Ascending aorta (tissue), 2 donors: ENCODE measurements around the gene SLC25A21. TPM values are rescaled to one million over a fixed set of nuclear protein-coding genes. Genes with fewer than 3 reads are reported as not detected.

ENCODE experiments used
- DNase-seq, 2 donors: peaks; one replicate each; pipeline ENCODE4 v3.0.0-alpha.2; 2019; ENCODE audit warnings: low spot score in 2 of 2
- H3K27ac ChIP-seq, 2 donors: fragments of 200-600 bp; sonication (generic); one replicate each; pipeline ENCODE4 v1.5.1; 2016 to 2017; ENCODE audit warnings: mild to moderate bottlenecking in 1 of 2
- H3K27me3 ChIP-seq: fragments of 200-600 bp; sonication (generic); one replicate; pipeline ENCODE4 v1.5.1; 2017
- H3K36me3 ChIP-seq, 2 donors: fragments of 200-600 bp; sonication (generic); one replicate each; pipeline ENCODE4 v1.5.1; 2016
- H3K4me1 ChIP-seq, 2 donors: fragments of 200-600 bp; sonication (generic); one replicate each; pipeline ENCODE4 v1.5.1; 2016 to 2017; ENCODE audit warnings: mild to moderate bottlenecking in 1 of 2
- H3K4me3 ChIP-seq, 2 donors: fragments of 200-600 bp; sonication (generic); one replicate each; pipeline ENCODE4 v1.5.1; 2016 to 2017; ENCODE audit warnings: mild to moderate bottlenecking in 1 of 2
- H3K9me3 ChIP-seq, 2 donors: fragments of 200-600 bp; sonication (generic); one replicate each; pipeline ENCODE4 v1.5.1; 2016
- intact Hi-C: fragments of 100-400 bp; cut with DNase I; formaldehyde crosslinking; loops from one replicate; pipeline ENCODE4 v1.15.1; 2023
- total RNA-seq: library from RNA; depleted of rRNA; stranded (reverse); fragments of >200 nt; gene quantifications from one replicate; pipeline ENCODE4 v1.1.0, GENCODE V29; 2016
- TF ChIP-seq, protein P1 (sequence below), 3 experiments: fragments of 200-600 bp in 2 of 3; fragments of 450-650 bp in 1 of 3; sonication (generic) in 2 of 3; IDR thresholded peaks; one replicate each; pipeline ENCODE4 v1.5.1; 2016 to 2019; ENCODE audit warnings: antibody characterized with exemption in 3 of 3, mild to moderate bottlenecking in 1 of 3, moderate library complexity in 1 of 3

The SLC25A21 gene
- total RNA-seq, 1 donor from 2014 or later = not detected

DNA sequence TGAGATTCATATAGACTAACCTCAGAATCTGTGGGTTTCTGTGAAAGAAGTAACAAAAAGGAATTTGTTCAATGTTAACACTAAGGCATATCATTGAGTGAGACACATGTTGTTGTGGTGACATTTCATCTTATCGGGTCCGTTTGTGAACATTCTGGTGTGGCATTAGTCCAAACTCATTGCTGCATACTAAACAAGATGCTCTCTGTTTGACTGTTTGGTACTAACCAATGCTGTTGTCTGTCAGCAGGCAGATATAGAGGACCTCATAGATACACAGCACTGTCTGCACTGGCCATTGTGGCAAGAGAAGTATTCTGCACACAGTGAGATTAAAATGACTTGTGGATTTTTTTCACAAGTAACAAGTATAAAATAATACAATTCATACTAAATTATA is 41.2 kb downstream of the SLC25A21 start:
- H3K4me1 ChIP-seq = no peaks in the 10 kb centered on the region

DNA sequence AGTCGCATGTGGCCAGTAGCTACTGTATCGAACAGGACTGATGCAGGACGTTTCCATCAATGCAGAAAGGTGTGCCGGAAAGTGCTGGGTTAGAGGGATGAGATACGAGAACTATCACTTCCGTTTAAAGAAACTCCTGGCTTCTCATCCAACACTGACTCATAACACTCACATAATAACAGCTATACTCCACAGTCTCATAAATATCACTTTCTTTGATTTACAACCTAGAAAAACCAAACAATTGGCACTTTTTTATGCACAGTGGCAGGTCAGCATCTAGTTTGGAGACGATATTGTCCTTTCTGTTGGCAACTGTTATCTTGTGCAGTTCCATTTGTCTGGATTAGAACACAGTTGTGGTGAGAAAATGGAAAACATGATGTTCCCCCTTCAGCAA is 43.4 kb downstream of the SLC25A21 start:
- no peak for DNase-seq
- H3K9me3 ChIP-seq = no peaks in the 10 kb centered on the region
- no peak overlapping the region for H3K4me3 ChIP-seq
- no peaks in the 10 kb centered on the region for H3K4me1 ChIP-seq
- intact Hi-C loops = no loop called here
- TF ChIP-seq, protein P1, sequence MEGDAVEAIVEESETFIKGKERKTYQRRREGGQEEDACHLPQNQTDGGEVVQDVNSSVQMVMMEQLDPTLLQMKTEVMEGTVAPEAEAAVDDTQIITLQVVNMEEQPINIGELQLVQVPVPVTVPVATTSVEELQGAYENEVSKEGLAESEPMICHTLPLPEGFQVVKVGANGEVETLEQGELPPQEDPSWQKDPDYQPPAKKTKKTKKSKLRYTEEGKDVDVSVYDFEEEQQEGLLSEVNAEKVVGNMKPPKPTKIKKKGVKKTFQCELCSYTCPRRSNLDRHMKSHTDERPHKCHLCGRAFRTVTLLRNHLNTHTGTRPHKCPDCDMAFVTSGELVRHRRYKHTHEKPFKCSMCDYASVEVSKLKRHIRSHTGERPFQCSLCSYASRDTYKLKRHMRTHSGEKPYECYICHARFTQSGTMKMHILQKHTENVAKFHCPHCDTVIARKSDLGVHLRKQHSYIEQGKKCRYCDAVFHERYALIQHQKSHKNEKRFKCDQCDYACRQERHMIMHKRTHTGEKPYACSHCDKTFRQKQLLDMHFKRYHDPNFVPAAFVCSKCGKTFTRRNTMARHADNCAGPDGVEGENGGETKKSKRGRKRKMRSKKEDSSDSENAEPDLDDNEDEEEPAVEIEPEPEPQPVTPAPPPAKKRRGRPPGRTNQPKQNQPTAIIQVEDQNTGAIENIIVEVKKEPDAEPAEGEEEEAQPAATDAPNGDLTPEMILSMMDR (IDR thresholded peaks at IDR 0.05) = no peak
- no peaks in the 10 kb centered on the region for H3K36me3 ChIP-seq
- no peaks in the 10 kb centered on the region for H3K27me3 ChIP-seq
- H3K27ac ChIP-seq = no peak overlapping the region

More for the DNA sequence above, 41.2 kb downstream of the SLC25A21 start:
- Histone ChIP-seq H3K4me3 (no peak overlapping the region), H3K9me3 (no peaks in the 10 kb centered on the region), H3K36me3 (no peaks in the 10 kb centered on the region), H3K27me3 (no peaks in the 10 kb centered on the region), H3K27ac (no peak overlapping the region)
- intact Hi-C loops = no loop called here
- no peak for DNase-seq
- TF ChIP-seq, protein P1 (IDR thresholded peaks at IDR 0.05) = no peak

DNA sequence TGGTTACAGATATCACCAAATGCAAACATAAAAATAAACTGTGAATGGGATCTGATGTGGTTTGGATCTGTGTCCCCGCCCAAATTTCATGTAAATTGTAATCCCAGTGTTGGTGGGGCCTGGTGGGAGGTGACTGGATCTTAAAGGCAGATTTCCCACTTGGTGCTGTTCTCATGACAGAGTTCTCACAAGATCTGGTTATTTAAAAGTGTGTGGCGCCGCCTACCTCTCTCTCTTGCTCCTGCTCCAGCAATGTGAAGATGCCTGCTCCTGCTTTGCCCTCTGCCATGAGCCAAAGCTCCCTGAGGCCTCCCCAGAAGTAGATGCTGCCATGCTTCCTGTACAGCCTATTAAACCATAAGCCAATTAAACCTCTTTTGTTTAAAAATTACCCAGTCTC is 47.8 kb downstream of the SLC25A21 start:
- DNase-seq = no peak
- TF ChIP-seq, protein P1 (IDR thresholded peaks at IDR 0.05) = no peak
- H3K36me3 ChIP-seq = no peaks in the 10 kb centered on the region
- intact Hi-C loops = loop anchor here (5.0 kb wide), 1 partner anchor 87 kb away; no protein-coding TSS in a partner anchor
- H3K9me3 ChIP-seq = no peaks in the 10 kb centered on the region
- peaks cover 0 to 4% of the 10 kb centered on the region in 2 donors for H3K4me1 ChIP-seq
- no peaks in the 10 kb centered on the region for H3K27me3 ChIP-seq
- H3K4me3 ChIP-seq = no peak overlapping the region
- no peak overlapping the region for H3K27ac ChIP-seq

DNA sequence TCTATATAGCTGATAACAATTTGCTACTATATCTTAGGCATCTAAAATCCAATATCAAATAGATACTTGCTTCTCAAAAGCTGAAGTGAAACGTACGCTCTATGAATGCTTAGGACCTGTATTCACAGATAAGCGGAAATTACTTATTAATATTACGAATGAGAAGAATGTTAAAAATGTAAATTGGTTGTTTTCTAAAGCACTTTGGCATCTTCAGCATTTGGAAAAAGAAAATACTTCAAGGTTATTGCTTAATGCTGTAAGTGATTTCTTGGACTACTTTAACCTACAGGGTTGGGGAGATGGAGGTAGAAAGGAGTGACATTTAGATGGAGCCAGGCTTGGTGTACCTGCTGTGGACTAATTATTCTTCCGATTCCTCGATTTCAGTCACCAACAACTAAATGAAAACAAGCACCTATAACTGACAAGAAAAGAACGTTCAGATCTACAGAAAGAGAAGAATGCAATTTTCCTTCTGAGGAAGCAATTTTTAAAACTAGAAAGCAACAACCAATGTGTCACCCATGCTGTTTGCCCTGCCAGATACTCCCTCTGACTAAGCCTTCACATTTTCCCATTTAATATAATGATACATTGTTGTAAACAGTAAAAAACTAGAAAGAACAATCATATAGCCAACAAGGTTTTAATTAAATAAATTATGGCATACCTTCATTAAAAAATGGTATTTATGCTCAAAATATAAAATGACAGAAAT is 49.3 kb downstream of the SLC25A21 start:
- H3K36me3 ChIP-seq = no peaks in the 10 kb centered on the region
- H3K27me3 ChIP-seq = no peaks in the 10 kb centered on the region
- H3K4me1 ChIP-seq = peaks cover 0 to 4% of the 10 kb centered on the region in 2 donors
- no peak overlapping the region for H3K27ac ChIP-seq
- intact Hi-C loops = loop anchor here (5.0 kb wide), 1 partner anchor 86 kb away; no protein-coding TSS in a partner anchor
- DNase-seq = no peak
- H3K4me3 ChIP-seq = no peak overlapping the region
- peaks cover 0 to 3% of the 10 kb centered on the region in 2 donors for H3K9me3 ChIP-seq
- TF ChIP-seq, protein P1 (IDR thresholded peaks at IDR 0.05) = no peak

DNA sequence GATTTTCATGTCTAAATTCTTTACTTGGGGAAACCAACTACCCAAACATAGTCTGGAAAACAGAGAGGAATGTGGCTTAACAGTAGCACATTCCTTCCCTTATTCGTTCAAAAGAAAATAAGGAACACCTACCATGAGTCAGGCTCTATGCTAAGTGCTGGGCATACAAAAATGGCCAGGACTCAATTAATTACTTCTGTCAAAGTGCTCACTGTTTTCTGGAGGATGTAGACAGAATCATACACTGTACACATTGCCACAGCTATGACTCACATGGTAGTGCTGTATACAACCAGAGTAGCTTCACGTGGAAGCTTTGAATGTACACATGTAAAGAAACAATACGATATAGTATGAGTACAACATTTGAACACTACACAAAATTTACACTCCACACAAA is 50.1 kb downstream of the SLC25A21 start:
- Histone ChIP-seq H3K4me3 (no peak overlapping the region), H3K9me3 (peaks cover 0 to 3% of the 10 kb centered on the region in 2 donors), H3K4me1 (peaks cover 0 to 4% of the 10 kb centered on the region in 2 donors), H3K36me3 (no peaks in the 10 kb centered on the region), H3K27ac (no peak overlapping the region), H3K27me3 (no peaks in the 10 kb centered on the region)
- TF ChIP-seq, protein P1 (IDR thresholded peaks at IDR 0.05) = no peak
- intact Hi-C loops = loop anchor here (5.0 kb wide), 1 partner anchor 85 kb away; no protein-coding TSS in a partner anchor
- DNase-seq = no peak
